Fibroblast of lung (primary cell): Measurements from ENCODE around the gene RASGEF1C. TPM values are rescaled to one million over a fixed set of nuclear protein-coding genes. Genes with fewer than 3 reads are reported as not detected.

Experiments used
- DNase-seq, 2 donors: peaks; one replicate each; pipeline versions ENCODE4 v3.0.0 to v3.0.0-alpha.2; 2010; ENCODE audit warnings: low read depth in 2 of 2
- H2AFZ ChIP-seq: 2 replicates; pipeline ENCODE4 v1.5.1; 2012; ENCODE audit warnings: low read length, control low read depth, inconsistent platforms
- H3K27ac ChIP-seq: 2 replicates; pipeline ENCODE4 v1.5.1; 2011; ENCODE audit warnings: low read length, control low read depth; ENCODE audit not compliant: insufficient read depth
- H3K27me3 ChIP-seq: 2 replicates; pipeline ENCODE4 v1.5.1; 2011; ENCODE audit warnings: mild to moderate bottlenecking, low read length; ENCODE audit not compliant: control insufficient read depth, insufficient read depth
- H3K36me3 ChIP-seq: 2 replicates; pipeline ENCODE4 v1.5.1; 2011; ENCODE audit warnings: low read length; ENCODE audit not compliant: control insufficient read depth, insufficient read depth
- H3K4me1 ChIP-seq: 2 replicates; pipeline ENCODE4 v1.5.1; 2011; ENCODE audit warnings: low read length; ENCODE audit not compliant: control insufficient read depth, insufficient read depth; ENCODE audit errors: extremely low read depth
- H3K4me2 ChIP-seq: 2 replicates; pipeline ENCODE4 v1.5.1; 2011; ENCODE audit warnings: low read length, control low read depth; ENCODE audit not compliant: insufficient read depth; ENCODE audit errors: extremely low read depth
- H3K4me3 ChIP-seq, 4 experiments: fragments of 200-600 bp in 1 of 4; sonication (generic) in 1 of 4; replicated peaks in 1 of 4; 2 replicates each; pipeline ENCODE4 v1.5.1; 2011 to 2016; ENCODE audit warnings: low read length in 4 of 4, low read depth in 3 of 4, mild to moderate bottlenecking in 3 of 4, control low read depth in 2 of 4, inconsistent platforms in 1 of 4, mixed read lengths in 1 of 4; ENCODE audit not compliant: insufficient read depth in 1 of 4; ENCODE audit errors: control extremely low read depth in 1 of 4
- H3K79me2 ChIP-seq: 2 replicates; pipeline ENCODE4 v1.5.1; 2012; ENCODE audit warnings: mild to moderate bottlenecking, low read length, inconsistent platforms; ENCODE audit not compliant: control insufficient read depth, insufficient read depth
- H3K9ac ChIP-seq: 2 replicates; pipeline ENCODE4 v1.5.1; 2011; ENCODE audit warnings: mild to moderate bottlenecking, low read length, control low read depth; ENCODE audit not compliant: insufficient read depth
- H3K9me3 ChIP-seq: 2 replicates; pipeline ENCODE4 v1.5.1; 2012; ENCODE audit warnings: low read depth, low read length; ENCODE audit not compliant: control insufficient read depth, insufficient read depth
- H4K20me1 ChIP-seq: 2 replicates; pipeline ENCODE4 v1.5.1; 2011; ENCODE audit warnings: low read length; ENCODE audit not compliant: control insufficient read depth, insufficient read depth; ENCODE audit errors: extremely low read depth
- CTCF ChIP-seq, 2 donors: IDR thresholded peaks in 1 of 2; conservative IDR thresholded peaks in 1 of 2; 1 replicate in 1 of 2; 2 replicates in 1 of 2; pipeline ENCODE4 v1.5.1; 2011 to 2012; ENCODE audit warnings: low read length in 2 of 2, control low read depth in 1 of 2, inconsistent platforms in 1 of 2, low read depth in 1 of 2, mild to moderate bottlenecking in 1 of 2
- EZH2 ChIP-seq: IDR thresholded peaks from 2 replicates; pipeline ENCODE4 v1.5.1; 2012; ENCODE audit warnings: low read length, control low read depth, mild to moderate bottlenecking; ENCODE audit errors: missing control alignments
- polyA plus RNA-seq, 2 donors: library from polyadenylated mRNA; depleted of rRNA in 1 of 2; stranded (reverse) in 1 of 2; unstranded in 1 of 2; fragments of >200 nt; gene quantifications; 2 replicates each; pipeline ENCODE4 v1.2.1, GENCODE V29; 2011 to 2012; ENCODE audit warnings: missing spikeins in 1 of 2
- total RNA-seq: library from RNA; depleted of rRNA; stranded (reverse); fragments of >200 nt; gene quantifications from 2 replicates; pipeline ENCODE4 v1.2.1, GENCODE V29; 2014

RASGEF1C gene
- total and polyA plus RNA-seq, 2 donors (not counting 1 experiment from before 2014, with no cell fraction given), result under 0.01 TPM; not detected in 1

GRCh38 chr5:180208038-180208434, 975 bp downstream of the RASGEF1C start:
- no peaks in the 10 kb centered on the region for H4K20me1 ChIP-seq
- H3K4me2 ChIP-seq, result no peak overlapping the region
- no peak for DNase-seq
- no peak overlapping the region for H3K27ac ChIP-seq
- H3K4me1 ChIP-seq, result no peaks in the 10 kb centered on the region
- no peak overlapping the region for H3K9ac ChIP-seq
- H3K9me3 ChIP-seq, result no peaks in the 10 kb centered on the region
- no peaks in the 10 kb centered on the region for H3K79me2 ChIP-seq
- no peak overlapping the region for H3K4me3 ChIP-seq
- H3K27me3 ChIP-seq, result peaks cover 10% of the 10 kb centered on the region
- no peak overlapping the region for H2AFZ ChIP-seq
- H3K36me3 ChIP-seq, result no peaks in the 10 kb centered on the region
- no peak for TF ChIP-seq EZH2
- TF ChIP-seq CTCF (conservative IDR thresholded peaks at IDR 0.05 in 1 of 2, IDR thresholded peaks at IDR 0.05 in 1 of 2; ENCODE audit: low read depth in 1 of 2, low read length in 2 of 2), result no peak

- Histone ChIP-seq H3K9me3 (no peaks in the 10 kb centered on the region), H2AFZ (no peak overlapping the region), H3K4me2 (no peak overlapping the region), H3K4me1 (no peaks in the 10 kb centered on the region), H3K27me3 (peaks cover 10% of the 10 kb centered on the region), H3K36me3 (no peaks in the 10 kb centered on the region), H3K9ac (no peak overlapping the region), H3K79me2 (no peaks in the 10 kb centered on the region), H3K27ac (no peak overlapping the region), H3K4me3 (no peak overlapping the region), H4K20me1 (no peaks in the 10 kb centered on the region)
- no peak for DNase-seq
- no peak for TF ChIP-seq CTCF (conservative IDR thresholded peaks at IDR 0.05 in 1 of 2, IDR thresholded peaks at IDR 0.05 in 1 of 2; ENCODE audit: low read depth in 1 of 2, low read length in 2 of 2)
- TF ChIP-seq EZH2, result no peak
These were observed 1.4 kb downstream of the RASGEF1C start for GRCh38 chr5:180207593-180207992.

GRCh38 chr5:180206993-180207392, 2.0 kb downstream of the RASGEF1C start:
- Histone ChIP-seq H3K9ac (no peak overlapping the region), H4K20me1 (no peaks in the 10 kb centered on the region), H3K9me3 (no peaks in the 10 kb centered on the region), H3K79me2 (no peaks in the 10 kb centered on the region), H3K36me3 (no peaks in the 10 kb centered on the region), H2AFZ (no peak overlapping the region), H3K4me3 (no peak overlapping the region), H3K4me2 (no peak overlapping the region), H3K27me3 (peaks cover 10% of the 10 kb centered on the region), H3K4me1 (no peaks in the 10 kb centered on the region), H3K27ac (no peak overlapping the region)
- no peak for DNase-seq
- TF ChIP-seq EZH2, result no peak
- TF ChIP-seq CTCF (conservative IDR thresholded peaks at IDR 0.05 in 1 of 2, IDR thresholded peaks at IDR 0.05 in 1 of 2; ENCODE audit: low read depth in 1 of 2, low read length in 2 of 2), result no peak
